Measurements from ENCODE around the gene SAP25.

DNA sequence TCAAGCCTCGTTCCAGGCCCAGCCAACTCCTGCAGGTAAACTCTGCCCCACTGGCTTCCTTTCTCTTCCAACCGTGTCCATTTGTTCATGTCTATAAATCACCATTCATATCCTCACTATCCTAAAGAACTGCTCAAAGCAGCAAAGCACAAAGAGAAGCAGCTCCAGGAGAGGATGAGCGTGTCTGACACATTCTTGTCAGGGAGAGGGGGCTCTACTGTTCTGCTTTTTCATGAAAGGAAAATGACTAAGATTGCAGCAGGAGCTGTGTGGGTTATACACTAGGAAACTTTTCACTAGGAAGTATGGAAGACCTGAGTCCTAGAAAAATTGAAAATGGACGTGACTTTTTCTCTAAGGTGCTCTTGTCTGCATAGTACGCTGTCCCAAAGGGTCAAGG is 18.0 kb downstream of the SAP25 start:
- TF ChIP-seq, protein P1, sequence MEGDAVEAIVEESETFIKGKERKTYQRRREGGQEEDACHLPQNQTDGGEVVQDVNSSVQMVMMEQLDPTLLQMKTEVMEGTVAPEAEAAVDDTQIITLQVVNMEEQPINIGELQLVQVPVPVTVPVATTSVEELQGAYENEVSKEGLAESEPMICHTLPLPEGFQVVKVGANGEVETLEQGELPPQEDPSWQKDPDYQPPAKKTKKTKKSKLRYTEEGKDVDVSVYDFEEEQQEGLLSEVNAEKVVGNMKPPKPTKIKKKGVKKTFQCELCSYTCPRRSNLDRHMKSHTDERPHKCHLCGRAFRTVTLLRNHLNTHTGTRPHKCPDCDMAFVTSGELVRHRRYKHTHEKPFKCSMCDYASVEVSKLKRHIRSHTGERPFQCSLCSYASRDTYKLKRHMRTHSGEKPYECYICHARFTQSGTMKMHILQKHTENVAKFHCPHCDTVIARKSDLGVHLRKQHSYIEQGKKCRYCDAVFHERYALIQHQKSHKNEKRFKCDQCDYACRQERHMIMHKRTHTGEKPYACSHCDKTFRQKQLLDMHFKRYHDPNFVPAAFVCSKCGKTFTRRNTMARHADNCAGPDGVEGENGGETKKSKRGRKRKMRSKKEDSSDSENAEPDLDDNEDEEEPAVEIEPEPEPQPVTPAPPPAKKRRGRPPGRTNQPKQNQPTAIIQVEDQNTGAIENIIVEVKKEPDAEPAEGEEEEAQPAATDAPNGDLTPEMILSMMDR (IDR thresholded peaks at IDR 0.05; ENCODE audit: low read depth, low read length, poor library complexity, severe bottlenecking) = no peak
- TF ChIP-seq EZH2phosphoT487 (IDR thresholded peaks at IDR 0.05; ENCODE audit: borderline replicate concordance, low read length) = no peak

Measured in DOHH2 (cell line).